Measurements from ENCODE around the gene BTBD17.

BTBD17 gene

DNA sequence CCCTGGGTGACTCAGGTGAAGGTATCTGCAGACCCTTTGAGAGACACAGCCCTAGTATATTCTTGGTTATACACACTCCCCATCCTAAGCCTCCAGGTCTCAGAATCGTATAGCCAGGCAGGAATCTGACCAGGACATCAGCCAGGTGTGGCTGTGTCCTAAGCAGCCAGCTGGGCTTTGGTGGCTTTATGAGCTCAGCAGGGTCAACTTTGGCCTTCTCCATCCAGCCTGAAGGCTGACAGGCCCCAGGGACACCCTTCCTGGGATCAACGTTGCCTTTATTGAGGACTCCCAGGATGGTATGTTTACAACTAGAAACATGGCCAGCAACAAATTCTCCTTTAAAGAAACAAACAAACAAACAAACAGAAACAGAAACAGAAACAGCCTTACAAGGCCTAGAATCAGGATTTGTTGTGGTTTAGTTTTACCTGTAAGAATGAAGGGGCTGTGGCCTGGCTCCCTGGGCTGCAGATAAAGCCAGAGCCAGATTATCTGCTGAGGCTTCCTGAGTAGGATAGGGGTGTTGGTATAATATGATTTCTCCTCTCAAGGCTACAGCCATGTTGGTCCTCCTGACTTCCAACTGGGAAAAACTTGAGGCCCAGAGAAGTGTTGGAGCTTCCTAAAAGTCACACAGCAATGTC, 27.2 kb downstream of the BTBD17 start:
- DNase-seq = no peak

GRCh38 chr17:74332763-74333283, 28.8 kb downstream of the BTBD17 start:
- no peak for DNase-seq

- no peak for DNase-seq
These were observed 29.5 kb downstream of the BTBD17 start for GRCh38 chr17:74332017-74332650.

- DNase-seq = no peak
These were observed 31.2 kb downstream of the BTBD17 start for GRCh38 chr17:74330446-74330845.

DNA sequence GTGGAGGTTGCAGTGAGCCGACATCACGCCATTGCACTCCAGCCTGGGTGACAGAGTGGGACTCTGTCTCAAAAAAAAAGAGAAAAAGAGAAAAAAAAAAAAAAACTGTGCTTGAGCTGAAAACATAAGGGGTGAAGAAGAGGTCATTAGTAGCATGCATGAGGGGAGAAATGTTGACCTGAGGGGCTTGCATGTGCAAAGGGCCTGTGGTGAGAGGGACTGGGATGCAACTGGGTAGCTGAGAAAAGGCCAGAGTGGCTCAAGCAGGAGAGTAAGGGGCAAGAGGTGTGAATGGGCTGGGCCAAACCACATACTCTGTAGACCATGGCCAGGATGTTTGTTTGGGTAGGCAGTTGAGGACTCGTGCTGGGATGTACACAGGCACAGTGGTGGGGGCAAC, 32.3 kb downstream of the BTBD17 start:
- no peak for DNase-seq

- no peak for DNase-seq
These were observed 33.2 kb downstream of the BTBD17 start for GRCh38 chr17:74328487-74328886.

DNA sequence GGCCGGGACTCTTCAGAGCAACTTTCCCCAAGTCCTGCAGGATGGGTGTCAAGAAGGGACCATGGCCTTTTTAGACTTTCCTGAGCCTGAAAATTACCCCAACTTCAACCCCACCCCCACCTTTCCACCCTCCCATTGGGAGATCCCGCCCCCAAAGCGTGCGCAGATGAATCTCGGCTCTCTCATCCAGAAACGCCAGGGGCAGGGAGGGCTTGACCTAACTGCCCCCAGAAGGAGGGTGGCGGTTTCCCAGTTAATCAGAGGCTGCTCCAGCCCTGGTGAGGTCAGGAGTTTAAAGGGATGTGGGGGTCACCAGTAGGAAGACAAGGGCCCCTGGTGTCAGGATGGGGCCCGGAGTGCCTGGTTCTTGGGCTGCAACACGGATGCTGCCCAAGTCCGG, 35.2 kb downstream of the BTBD17 start:
- DNase-seq = no peak

DNA sequence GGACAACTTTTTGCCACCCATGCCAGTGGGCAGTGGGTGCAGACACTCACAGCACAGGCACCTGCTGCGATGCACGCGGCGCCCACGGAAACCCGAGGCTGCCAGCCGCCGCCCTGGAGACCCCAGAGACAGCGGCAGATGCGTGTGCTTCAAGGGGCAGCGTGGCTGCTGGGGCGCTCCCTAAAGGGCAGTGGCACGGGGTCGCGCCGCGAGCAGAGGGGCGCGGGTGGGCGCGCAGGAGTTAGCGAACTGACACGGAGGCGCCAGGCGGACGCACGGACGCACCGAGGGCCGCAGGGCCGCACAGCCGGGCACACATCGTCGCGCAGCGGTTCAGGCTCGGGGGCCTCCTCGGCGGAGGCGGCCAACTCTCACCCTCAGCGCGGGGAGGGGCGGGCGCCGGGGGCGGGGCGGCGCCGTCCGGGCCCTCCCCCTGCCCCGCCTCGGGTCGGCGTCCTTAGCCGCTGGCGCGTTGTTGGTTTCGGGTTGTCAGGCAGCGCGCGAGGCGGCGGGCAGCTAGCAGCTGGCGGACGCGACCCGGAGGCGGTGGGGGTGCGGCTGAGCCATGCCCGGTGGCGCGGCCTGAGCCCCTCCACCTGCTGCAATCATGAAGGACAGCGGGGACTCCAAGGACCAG, 35.8 kb downstream of the BTBD17 start, which contains the start of gene KIF19:
Gene KIF19 (plus strand): TSS at position 484 of the 637 bp plus-strand sequence. CDS start 124 bp downstream, at position 608.
- DNase-seq = no peak

DNA sequence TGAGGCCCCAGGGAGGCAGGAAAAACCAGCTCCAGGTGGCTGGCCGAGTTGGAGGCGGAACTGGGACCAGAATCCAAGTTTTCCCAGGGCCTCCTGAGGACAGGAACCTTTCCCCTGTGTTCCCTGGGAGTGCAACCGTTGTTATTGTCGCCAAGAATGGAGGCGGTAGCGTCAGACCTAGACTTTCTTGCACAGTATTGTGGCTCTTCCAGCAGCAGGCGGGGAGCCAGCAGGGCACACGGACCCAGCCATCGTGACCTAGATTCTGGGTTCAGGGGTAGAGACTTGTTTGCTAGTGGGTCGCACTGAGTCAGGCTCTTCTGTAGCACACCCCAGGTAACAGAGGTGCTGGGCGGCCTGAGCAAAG, 36.3 kb downstream of the BTBD17 start:
- DNase-seq = no peak

DNA sequence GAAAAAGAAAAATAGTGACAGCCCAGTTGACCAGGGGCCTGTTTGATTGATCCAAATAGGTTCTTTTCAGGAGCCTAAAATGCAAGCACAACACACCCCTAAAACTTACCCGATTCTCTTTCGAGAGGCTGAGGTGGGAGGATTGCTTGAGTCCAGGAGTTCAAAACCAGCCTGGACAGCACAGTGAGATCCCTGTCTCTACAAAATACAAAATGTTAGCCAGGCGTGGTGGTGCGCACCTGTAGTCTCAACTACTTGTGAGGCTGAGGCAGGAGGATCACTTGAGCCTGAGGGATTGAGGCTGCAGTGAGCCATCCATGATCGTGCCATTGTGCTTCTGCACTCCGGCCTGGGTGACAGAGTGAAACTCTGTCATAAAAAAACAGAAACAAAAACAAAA, 37.1 kb downstream of the BTBD17 start:
- DNase-seq = no peak

- no peak for DNase-seq
These were observed 43.3 kb downstream of the BTBD17 start for GRCh38 chr17:74318391-74318790.

GRCh38 chr17:74317071-74317470, 44.6 kb downstream of the BTBD17 start:
- no peak for DNase-seq

GRCh38 chr17:74316220-74316619, 45.4 kb downstream of the BTBD17 start:
- DNase-seq = no peak

GRCh38 chr17:74314877-74315276, 46.8 kb downstream of the BTBD17 start:
- no peak for DNase-seq

DNA sequence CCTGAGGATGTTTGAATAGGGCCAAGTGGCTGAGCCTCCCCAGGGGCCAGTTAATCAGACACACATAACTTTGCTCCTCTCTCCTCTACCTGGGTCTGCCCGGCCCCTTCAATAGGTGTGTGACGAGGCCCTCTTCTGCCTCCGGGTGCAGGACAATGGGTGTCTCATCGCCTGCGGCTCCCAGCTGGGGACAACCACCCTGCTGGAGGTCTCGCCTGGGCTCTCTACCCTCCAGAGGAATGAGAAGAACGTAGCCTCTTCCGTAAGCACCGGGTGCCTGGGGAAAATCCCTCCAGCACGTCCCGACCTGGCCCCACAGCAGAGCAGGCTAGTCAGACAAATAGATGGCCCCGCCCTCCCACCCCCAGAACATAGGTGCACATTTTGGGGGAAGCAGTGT, 51.8 kb downstream of the BTBD17 start:
- no peak for DNase-seq

- DNase-seq = no peak
These were observed 53.5 kb downstream of the BTBD17 start for GRCh38 chr17:74307984-74308773.
